ENCODE data around the gene BRSK2.
"Not testable (repeated sequence)": the region's sequence is repeated elsewhere in the genome, so short reads cannot be mapped to it uniquely, and the experiment has no call there.

The BRSK2 gene

DNA sequence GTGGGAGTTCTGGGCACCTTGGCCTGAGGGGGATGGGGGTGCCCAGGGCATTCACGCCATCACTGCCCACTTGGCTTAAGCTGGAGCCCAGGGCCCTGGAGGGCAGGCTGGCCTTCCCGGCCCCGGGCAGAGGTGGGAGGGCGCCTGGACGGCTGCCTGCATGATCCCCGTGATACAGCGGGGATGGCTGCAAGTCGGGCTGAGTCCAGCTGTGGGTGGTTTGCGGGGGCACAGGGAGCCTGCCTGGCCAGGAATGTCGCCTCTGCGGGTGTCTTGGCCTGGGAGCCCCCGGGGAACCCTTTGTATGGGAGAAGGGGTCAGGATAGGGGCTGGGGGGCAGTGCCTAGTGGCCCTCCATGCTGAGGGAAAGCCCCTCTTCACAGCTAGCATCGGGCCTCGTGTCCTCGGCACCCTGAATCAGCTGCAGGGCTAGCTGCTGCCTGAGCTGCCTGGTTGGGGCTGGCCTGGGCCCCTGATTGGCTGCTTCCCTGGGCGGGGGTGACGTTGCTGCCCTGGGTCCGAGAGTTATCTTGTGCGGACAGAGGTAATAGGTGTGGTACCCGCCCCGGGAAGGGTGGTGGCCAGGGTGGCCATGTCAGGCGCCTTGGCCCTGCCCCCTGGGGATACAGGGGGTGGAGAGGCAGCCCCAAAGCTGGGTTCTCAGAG is 8.3 kb downstream of the BRSK2 start:
- DNase-seq, result no peak

- no peak for DNase-seq
Measured at GRCh38 chr11:1398528-1399235, 8.9 kb downstream of the BRSK2 start.

GRCh38 chr11:1399386-1400316 is 9.9 kb downstream of the BRSK2 start:
- DNase-seq, result no peak

DNA sequence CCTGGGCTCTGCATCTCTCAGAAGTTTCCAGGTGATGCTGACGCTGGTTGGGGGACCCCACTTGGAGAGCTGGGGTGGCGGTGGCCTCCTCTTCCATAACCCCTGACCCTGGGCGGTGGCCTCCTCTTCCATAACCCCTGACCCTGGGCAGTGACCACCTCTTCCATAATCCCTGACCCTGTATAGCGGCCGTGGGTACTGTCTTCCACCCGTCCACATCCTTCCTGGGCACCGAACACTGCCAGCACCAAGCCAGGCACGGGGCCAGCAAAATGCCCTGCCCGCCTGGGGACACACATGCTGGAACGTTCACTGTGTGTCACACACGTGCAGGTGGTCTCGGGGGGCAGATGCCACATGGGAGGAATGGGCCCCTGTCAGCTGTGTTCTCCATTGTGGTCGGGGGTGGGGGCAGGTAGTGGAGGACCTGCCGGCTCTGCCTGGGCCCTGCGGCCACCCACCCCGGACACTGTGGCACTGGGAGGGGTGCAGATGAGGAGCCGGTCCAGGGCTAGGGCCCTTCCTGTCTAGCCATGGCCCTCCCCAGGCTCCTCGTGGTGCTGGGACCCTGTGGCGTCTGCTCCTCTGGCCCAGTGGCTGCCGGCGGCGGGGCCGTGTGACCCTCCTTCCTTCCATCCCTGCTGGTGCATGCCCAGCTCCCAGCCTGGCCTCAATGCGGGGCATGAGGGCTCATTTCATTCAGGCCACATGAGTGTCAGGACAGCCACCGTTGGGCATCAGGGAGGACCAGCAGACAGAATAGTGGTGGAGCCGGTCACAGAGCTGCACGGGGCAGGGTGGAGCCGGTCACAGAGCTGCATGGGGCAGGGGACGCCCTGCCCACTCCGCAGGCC is 10.8 kb downstream of the BRSK2 start:
- no peak for DNase-seq

DNA sequence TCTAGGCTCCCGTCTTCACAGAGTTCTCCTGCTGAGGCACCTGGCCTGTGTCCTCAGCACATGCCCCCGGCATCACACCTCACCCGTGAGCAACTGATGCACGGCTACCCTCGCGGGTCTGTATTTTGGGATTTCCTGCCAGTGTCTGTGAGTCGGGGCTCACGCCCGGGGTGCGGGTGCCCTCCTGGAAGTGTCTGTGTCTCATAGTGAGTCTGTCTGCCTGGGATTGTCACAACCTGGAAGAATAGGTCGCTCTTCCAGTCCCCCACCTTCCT is 11.4 kb downstream of the BRSK2 start:
- no peak for DNase-seq

DNA sequence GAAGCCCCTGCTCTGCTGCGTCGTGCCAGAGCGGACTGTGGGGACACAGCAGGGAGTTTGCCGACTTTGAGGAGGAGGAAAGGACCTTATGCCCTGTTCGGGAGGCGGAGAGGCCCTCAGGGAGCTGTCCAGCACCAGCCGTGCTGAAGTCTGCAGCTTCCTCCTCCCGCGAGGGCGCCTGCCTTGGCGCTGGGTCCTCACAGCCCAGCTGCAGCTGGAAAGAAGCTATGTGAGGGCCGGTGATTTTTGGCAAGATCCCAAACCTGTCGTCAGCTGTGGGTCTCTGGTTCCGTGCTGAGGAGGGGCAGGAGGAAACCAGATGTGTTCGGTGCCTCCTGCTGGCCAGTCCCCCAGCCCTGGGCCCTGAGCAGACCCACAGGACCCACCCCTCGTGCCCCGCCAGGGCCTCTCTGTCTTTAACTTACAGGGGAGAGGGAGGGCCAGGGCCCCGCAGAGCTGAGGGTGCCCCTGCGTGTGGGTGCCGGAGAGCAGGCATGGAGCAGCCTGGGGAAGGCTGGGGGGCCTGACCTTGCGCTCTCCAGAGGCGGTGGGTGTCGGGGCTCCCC is 12.0 kb downstream of the BRSK2 start:
- DNase-seq, result peak; percentile 23

DNA sequence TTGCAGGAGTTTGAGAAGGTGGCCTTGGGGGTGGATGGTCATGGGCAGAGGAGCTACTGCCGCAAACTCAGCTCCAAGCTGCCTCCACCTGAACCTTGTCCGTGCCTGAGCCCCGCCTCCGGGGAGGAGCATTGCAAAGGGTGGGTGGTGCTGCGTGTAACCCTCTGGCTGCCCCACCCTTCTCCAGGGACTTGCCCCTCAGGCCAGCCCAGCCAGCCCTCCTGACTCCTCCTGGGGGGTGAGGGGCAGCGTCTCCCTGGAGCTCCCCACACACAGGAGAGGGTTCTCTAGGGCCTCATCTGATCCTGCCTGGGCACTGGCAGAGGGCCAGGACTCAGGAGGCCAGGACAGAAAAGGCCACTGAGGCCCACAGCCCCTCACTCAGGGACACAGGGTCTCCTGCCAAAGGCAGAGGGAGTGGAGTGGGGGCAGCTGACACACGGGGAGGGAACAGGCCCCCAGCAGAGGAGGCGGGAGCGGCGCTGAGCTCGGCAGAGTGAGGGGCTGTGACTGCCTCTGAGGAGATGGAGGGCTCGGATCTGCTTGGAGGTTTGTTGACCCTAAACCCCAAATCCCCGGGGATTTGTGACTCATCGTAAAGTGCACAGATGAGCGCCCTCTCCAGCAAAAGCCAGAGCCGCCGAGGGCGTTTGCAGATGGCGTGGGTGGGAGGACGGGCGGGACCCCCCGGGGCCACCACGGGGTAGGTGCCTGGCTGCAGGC is 12.8 kb downstream of the BRSK2 start:
- no peak for DNase-seq

- no peak for DNase-seq
Measured at GRCh38 chr11:1403078-1403620, 13.4 kb downstream of the BRSK2 start.

- no peak for DNase-seq
Measured at GRCh38 chr11:1403721-1404460, 14.2 kb downstream of the BRSK2 start.

- no peak for DNase-seq
Measured at GRCh38 chr11:1404461-1405185, 14.9 kb downstream of the BRSK2 start.

- DNase-seq, result no peak
Measured at GRCh38 chr11:1405186-1406020, 15.7 kb downstream of the BRSK2 start.

- DNase-seq, result no peak
Measured at GRCh38 chr11:1406571-1407485, 17.1 kb downstream of the BRSK2 start.

- DNase-seq, result no peak
Measured at GRCh38 chr11:1407668-1408067, 17.9 kb downstream of the BRSK2 start.

GRCh38 chr11:1408346-1408745 is 18.6 kb downstream of the BRSK2 start:
- no peak for DNase-seq

DNA sequence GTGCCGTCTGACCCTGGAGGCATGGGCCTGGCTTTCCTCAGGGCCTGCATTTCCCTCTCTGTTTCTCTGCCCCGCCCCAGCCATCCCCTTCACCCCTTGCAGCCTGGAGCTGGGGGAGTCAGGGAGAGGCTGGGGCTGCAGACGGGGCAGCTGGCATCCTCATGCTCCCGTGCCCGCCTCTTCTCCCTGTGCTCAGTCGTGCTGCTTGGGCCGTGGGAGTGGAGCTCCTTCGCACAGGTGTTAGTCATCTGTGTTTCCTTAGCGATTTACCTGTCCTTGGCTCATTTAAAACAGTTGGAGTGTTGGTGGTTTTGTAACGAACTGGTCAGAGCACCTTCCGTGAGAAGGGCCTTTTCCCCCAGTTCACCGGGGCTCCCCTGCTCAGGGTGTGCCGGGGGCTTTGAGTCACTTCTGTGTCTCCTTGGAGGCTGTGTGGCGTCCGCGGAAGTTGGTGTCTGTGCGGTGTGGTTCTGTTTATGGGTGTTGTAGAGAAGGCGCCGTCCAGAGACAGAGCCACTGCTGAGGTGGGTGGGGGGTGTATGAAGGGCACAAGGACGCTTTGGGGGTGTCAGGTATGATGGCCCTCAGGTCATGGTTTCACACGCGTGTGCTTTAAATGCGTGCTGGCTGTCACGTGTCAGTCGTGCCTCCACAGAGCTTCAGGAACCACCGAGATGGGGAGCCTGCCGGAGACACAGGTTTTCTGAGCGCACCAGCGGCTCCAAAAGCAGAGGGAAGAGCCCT is 19.5 kb downstream of the BRSK2 start:
- no peak for DNase-seq

- DNase-seq, result not testable (repeated sequence)
Measured at GRCh38 chr11:1409852-1410125, 20.1 kb downstream of the BRSK2 start.

Measured in activated CD4-positive, alpha-beta T cell treated with anti-CD3 and anti-CD28 coated beads for 1 hour (primary cell).